Upper lobe of left lung (tissue), 4 donors: ENCODE measurements around the gene MAEA.

Source experiments
- CTCF ChIP-seq, 6 experiments: fragments of 450-650 bp in 4 of 6; fragments of 200-600 bp in 2 of 6; sonication (generic) in 2 of 6; IDR thresholded peaks; one replicate each; pipeline ENCODE4 v1.5.1; 2016 to 2019; ENCODE audit warnings: antibody characterized with exemption in 6 of 6
- EP300 ChIP-seq, 4 donors: sonication (generic); formaldehyde crosslinking; IDR thresholded peaks; one replicate each; pipeline ENCODE4 v1.5.1; 2017; ENCODE audit warnings: antibody characterized with exemption in 4 of 4, control low read depth in 2 of 4
- POLR2A ChIP-seq, 4 donors: fragments of 450-650 bp; IDR thresholded peaks; one replicate each; pipeline ENCODE4 v1.5.1; 2016 to 2017; ENCODE audit warnings: antibody characterized with exemption in 4 of 4, mild to moderate bottlenecking in 2 of 4
- POLR2AphosphoS5 ChIP-seq, 2 donors: sonication (generic); formaldehyde crosslinking; IDR thresholded peaks; one replicate each; pipeline ENCODE4 v1.5.1; 2017; ENCODE audit warnings: antibody characterized with exemption in 2 of 2

DNA sequence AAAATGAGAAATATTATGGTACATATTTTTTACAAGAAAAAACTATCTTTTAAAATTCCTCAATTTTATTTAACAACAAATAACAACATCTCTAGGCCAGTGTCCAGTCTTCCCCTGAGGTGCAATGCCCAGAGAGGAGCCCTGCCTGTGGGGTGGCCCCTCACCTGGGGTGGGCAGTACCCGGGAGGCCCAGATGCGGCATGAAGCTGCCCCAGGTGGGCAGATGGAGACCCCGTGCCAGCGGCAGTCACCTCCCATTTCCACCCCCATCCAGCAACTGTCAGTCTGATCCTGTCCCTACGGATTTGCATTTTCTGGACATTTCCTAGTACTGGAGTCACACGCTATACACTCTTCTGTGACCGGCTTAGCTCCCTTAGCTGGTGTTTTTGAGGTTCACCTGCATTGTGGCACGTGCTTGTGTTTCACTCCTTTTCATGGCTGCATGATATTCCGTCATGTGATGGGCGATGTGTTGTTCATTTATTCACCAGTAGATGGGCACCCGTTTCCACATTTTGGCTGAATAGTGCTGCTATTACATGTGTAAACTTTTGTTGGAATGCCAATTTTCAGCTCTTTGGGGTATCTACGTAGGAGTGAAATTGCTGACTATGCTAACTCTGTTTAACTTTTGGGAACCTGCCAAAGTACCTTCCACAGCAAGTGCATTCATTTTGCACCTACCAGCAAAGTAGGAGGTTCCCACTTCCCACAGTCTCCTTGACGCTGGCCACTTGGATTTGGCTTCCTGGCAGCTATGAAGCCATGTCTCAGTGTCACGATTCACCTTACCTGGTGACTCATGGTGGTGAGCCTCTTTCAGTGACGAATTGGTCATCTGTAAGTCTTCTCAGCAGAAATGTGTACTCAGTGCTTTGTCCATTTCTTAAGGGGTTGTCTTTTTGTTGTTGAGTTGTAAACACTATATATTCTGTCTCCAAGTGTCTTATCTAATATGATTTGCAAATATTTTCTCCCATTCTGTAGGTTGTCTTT lies 11.7 kb upstream of the MAEA start:
- TF ChIP-seq CTCF (IDR thresholded peaks at IDR 0.05) (peak in 2 of 6 experiments; percentile 28 to 34), POLR2AphosphoS5 (IDR thresholded peaks at IDR 0.05) (no peak), POLR2A (IDR thresholded peaks at IDR 0.05) (no peak), EP300 (IDR thresholded peaks at IDR 0.05) (no peak)
